IPS-15b (cell line): ENCODE measurements around the gene PLCB1.

Experiments
- H3K27me3 ChIP-seq: one replicate; pipeline ENCODE4 v1.6.1; 2013; ENCODE audit warnings: low read length; ENCODE audit not compliant: control insufficient read depth, insufficient read depth
- H3K36me3 ChIP-seq: one replicate; pipeline ENCODE4 v1.6.1; 2013; ENCODE audit warnings: low read length; ENCODE audit not compliant: control insufficient read depth, insufficient read depth
- H3K4me1 ChIP-seq: one replicate; pipeline ENCODE4 v1.6.1; 2013; ENCODE audit warnings: mild to moderate bottlenecking, low read length; ENCODE audit not compliant: control insufficient read depth, insufficient read depth
- H3K4me3 ChIP-seq: one replicate; pipeline ENCODE4 v1.5.1; 2013; ENCODE audit warnings: low read depth, low read length
- H3K9ac ChIP-seq: one replicate; pipeline ENCODE4 v1.6.1; 2013; ENCODE audit warnings: low read depth, mild to moderate bottlenecking, low read length
- H3K9me3 ChIP-seq: one replicate; pipeline ENCODE4 v1.6.1; 2013; ENCODE audit warnings: mild to moderate bottlenecking, low read length; ENCODE audit not compliant: control insufficient read depth, insufficient read depth

PLCB1 gene

DNA sequence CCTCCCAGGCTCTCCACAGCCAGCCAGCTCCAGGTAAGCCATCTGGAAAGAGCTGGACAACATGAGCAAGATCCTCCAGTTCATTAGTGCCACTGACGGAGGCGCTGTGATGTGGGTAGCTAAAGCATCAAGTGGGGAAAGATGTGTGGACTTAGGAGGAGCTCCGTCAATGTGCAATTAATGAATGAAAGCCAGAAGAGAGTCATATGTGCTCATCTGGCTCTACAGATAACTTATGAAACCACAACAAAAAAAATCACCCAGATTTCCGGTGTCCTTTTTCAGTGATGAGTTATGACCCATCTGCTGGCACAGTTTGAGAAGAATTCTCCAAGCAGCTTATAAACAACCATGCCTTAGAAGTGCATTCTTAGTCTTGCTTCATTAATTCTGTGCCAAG is 625.1 kb downstream of the PLCB1 start:
- no peaks in the 10 kb centered on the region for H3K4me1 ChIP-seq
- H3K9me3 ChIP-seq, result no peaks in the 10 kb centered on the region
- H3K9ac ChIP-seq, result no peak overlapping the region
- H3K4me3 ChIP-seq, result no peak overlapping the region
- no peaks in the 10 kb centered on the region for H3K36me3 ChIP-seq
- no peaks in the 10 kb centered on the region for H3K27me3 ChIP-seq

- no peak overlapping the region for H3K9ac ChIP-seq
- no peaks in the 10 kb centered on the region for H3K9me3 ChIP-seq
- H3K4me3 ChIP-seq, result no peak overlapping the region
- H3K36me3 ChIP-seq, result no peaks in the 10 kb centered on the region
- H3K27me3 ChIP-seq, result no peaks in the 10 kb centered on the region
- no peaks in the 10 kb centered on the region for H3K4me1 ChIP-seq
These were observed 632.4 kb downstream of the PLCB1 start for GRCh38 chr20:8764344-8764962.

DNA sequence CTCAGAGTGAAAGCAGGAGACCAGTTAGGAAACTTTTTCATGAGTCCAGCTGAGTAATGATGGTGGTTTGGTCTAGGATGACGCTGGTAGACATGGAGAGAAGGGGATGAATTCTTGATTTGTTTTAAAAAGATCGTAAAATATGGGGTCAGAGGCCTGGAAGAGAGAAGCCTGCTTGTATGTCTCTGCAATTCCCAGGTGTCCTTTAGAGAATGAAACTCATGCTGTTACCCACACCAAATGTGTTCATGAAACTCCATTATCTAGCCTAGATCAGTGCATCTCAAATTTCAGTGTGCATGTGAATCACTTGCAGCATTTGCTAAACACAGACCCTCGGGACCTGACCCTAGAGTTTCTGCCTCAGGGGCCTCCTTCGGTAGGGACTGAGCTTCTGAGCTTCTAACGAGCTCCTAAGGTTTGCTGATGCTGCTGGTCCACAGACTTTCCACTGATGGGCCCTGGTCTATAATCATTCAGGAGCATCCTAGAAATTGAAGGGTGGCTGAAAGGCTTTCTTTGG is 634.9 kb downstream of the PLCB1 start:
- Histone ChIP-seq H3K27me3 (no peaks in the 10 kb centered on the region), H3K9ac (no peak overlapping the region), H3K36me3 (no peaks in the 10 kb centered on the region), H3K4me1 (no peaks in the 10 kb centered on the region), H3K9me3 (no peaks in the 10 kb centered on the region), H3K4me3 (no peak overlapping the region)

DNA sequence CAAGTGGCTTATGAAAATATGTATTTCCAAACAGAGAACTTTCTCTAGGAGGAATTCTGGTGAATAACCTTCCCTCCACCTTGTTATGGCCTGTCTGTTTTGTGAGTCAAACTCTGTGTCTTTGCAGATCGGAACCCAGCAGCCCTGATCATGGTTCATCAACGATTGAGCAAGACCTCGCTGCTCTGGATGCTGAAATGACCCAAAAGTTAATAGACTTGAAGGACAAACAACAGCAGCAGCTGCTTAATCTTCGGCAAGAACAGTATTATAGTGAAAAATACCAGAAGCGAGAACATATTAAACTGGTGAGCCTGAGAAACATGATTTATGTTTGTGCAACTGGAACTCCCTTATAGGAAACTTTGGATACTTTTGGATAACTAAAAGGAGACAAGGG is 642.3 kb downstream of the PLCB1 start:
- Histone ChIP-seq H3K9me3 (no peaks in the 10 kb centered on the region), H3K4me3 (no peak overlapping the region), H3K36me3 (no peaks in the 10 kb centered on the region), H3K4me1 (no peaks in the 10 kb centered on the region), H3K27me3 (no peaks in the 10 kb centered on the region), H3K9ac (no peak overlapping the region)

GRCh38 chr20:8777911-8778310 is 645.8 kb downstream of the PLCB1 start:
- Histone ChIP-seq H3K4me1 (no peaks in the 10 kb centered on the region), H3K27me3 (no peaks in the 10 kb centered on the region), H3K4me3 (no peak overlapping the region), H3K9ac (no peak overlapping the region), H3K36me3 (no peaks in the 10 kb centered on the region), H3K9me3 (no peaks in the 10 kb centered on the region)

DNA sequence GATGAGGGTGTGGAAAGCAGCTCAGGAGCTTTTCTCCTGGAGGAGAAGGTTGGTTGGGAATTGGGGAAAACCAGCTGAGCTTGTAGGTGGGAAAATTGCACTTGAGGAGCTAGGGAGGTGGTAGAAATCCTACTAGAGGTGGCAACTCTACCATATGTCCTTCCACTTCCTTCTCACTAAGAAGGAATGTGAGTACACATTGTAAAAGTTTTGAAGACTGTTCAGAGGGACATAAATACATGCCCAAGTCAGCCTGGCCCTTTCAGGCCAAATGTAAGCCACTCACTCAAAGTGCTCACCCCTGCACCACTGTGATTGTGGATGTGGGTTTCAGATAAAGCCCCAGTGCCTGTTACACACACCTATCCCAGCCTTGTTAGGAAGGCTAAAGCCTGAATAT is 646.3 kb downstream of the PLCB1 start:
- H3K4me1 ChIP-seq, result no peaks in the 10 kb centered on the region

DNA sequence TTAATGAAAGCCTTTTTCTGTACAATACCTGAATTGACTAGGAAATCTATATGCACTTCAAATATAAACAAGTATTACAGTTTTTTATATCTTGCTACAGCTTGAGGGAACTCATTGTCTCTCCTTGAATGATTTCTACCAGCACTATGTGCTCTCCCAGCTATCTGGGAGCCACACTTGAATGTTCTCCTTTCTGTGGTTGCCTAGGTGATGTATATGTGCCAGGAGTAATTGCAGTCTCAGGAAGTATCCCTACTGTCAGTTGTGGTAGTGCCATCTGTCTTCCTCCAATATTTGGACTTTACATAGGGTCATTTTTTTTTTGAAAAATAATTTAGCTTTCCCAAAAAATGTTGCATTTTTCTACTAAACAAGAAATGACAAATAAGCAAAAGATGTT is 648.8 kb downstream of the PLCB1 start:
- Histone ChIP-seq H3K27me3 (no peaks in the 10 kb centered on the region), H3K4me3 (no peak overlapping the region), H3K9me3 (no peaks in the 10 kb centered on the region), H3K9ac (no peak overlapping the region), H3K4me1 (no peaks in the 10 kb centered on the region), H3K36me3 (no peaks in the 10 kb centered on the region)

More for the DNA sequence above, 646.3 kb downstream of the PLCB1 start:
- Histone ChIP-seq H3K36me3 (no peaks in the 10 kb centered on the region), H3K9me3 (no peaks in the 10 kb centered on the region), H3K9ac (no peak overlapping the region), H3K4me3 (no peak overlapping the region), H3K27me3 (no peaks in the 10 kb centered on the region)

GRCh38 chr20:8782804-8783203 is 650.7 kb downstream of the PLCB1 start:
- Histone ChIP-seq H3K4me1 (no peaks in the 10 kb centered on the region), H3K27me3 (no peaks in the 10 kb centered on the region), H3K36me3 (no peaks in the 10 kb centered on the region), H3K9me3 (no peaks in the 10 kb centered on the region), H3K9ac (no peak overlapping the region), H3K4me3 (no peak overlapping the region)

DNA sequence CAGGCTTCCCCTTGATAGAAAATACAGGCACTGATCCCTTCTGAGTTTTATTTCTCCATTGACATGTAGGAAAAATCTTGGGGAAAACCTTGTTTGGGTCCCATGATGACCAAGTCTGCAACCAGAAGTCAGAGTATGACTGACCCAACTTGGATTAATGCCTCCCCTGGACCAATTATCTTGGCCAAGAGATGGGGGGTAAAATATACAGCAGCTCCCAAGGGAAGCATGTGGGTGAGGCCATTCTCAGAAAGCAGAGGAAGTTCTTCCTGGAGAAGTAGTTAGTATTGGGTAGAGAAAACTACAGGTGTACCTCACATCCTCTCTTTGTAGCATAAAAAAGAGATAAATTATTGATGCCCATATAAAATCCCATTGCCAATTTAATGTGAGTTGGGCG is 651.7 kb downstream of the PLCB1 start:
- Histone ChIP-seq H3K36me3 (no peaks in the 10 kb centered on the region), H3K4me1 (peaks cover 4% of the 10 kb centered on the region), H3K9ac (no peak overlapping the region)

GRCh38 chr20:8786383-8786782 is 654.3 kb downstream of the PLCB1 start:
- Histone ChIP-seq H3K9me3 (no peaks in the 10 kb centered on the region), H3K4me3 (no peak overlapping the region), H3K9ac (no peak overlapping the region), H3K27me3 (no peaks in the 10 kb centered on the region), H3K4me1 (peaks cover 4% of the 10 kb centered on the region), H3K36me3 (no peaks in the 10 kb centered on the region)

More for the DNA sequence above, 651.7 kb downstream of the PLCB1 start:
- no peaks in the 10 kb centered on the region for H3K9me3 ChIP-seq
- no peak overlapping the region for H3K4me3 ChIP-seq
- H3K27me3 ChIP-seq, result no peaks in the 10 kb centered on the region

- Histone ChIP-seq H3K4me1 (peaks cover 4% of the 10 kb centered on the region), H3K9me3 (no peaks in the 10 kb centered on the region), H3K9ac (no peak overlapping the region), H3K36me3 (no peaks in the 10 kb centered on the region), H3K4me3 (no peak overlapping the region), H3K27me3 (no peaks in the 10 kb centered on the region)
These were observed 655.0 kb downstream of the PLCB1 start for GRCh38 chr20:8787090-8787489.

GRCh38 chr20:8788275-8788674 is 656.2 kb downstream of the PLCB1 start:
- Histone ChIP-seq H3K9ac (no peak overlapping the region), H3K27me3 (no peaks in the 10 kb centered on the region), H3K9me3 (no peaks in the 10 kb centered on the region), H3K4me3 (no peak overlapping the region), H3K36me3 (no peaks in the 10 kb centered on the region), H3K4me1 (peaks cover 4% of the 10 kb centered on the region)
